NCI-H82 (cell line): ENCODE data around the gene TRMT10B.
"Not testable (repeated sequence)": the region's sequence is repeated elsewhere in the genome, so short reads cannot be mapped to it uniquely, and the experiment has no call there.

Experiments
- DNase-seq: peaks from one replicate; lab custom pipeline; 2025; lab: John Stamatoyannopoulos, UW

TRMT10B gene

GRCh38 chr9:37751186-37751585 is 2.4 kb upstream of the TRMT10B start:
- DNase-seq, result no peak

GRCh38 chr9:37751704-37752103 is 1.9 kb upstream of the TRMT10B start:
- not testable (repeated sequence) for DNase-seq

- DNase-seq, result not testable (repeated sequence)
Observed at GRCh38 chr9:37752112-37752511, 1.5 kb upstream of the TRMT10B start.

GRCh38 chr9:37752642-37753488 is 740 bp upstream of the TRMT10B start:
- DNase-seq, result no peak

GRCh38 chr9:37758747-37759146 is 5.1 kb downstream of the TRMT10B start:
- DNase-seq, result no peak

- no peak for DNase-seq
Observed at GRCh38 chr9:37760416-37761161, 7.0 kb downstream of the TRMT10B start.

- no peak for DNase-seq
Observed at GRCh38 chr9:37761511-37761910, 7.9 kb downstream of the TRMT10B start.

GRCh38 chr9:37765263-37765662 is 11.7 kb downstream of the TRMT10B start:
- DNase-seq, result not testable (repeated sequence)

- DNase-seq, result no peak
Observed at GRCh38 chr9:37769306-37769705, 15.7 kb downstream of the TRMT10B start.

- no peak for DNase-seq
Observed at GRCh38 chr9:37769995-37770394, 16.4 kb downstream of the TRMT10B start.

GRCh38 chr9:37775216-37775919 is 21.8 kb downstream of the TRMT10B start:
- no peak for DNase-seq

GRCh38 chr9:37776328-37776727 is 22.7 kb downstream of the TRMT10B start:
- DNase-seq, result no peak

GRCh38 chr9:37778534-37778933 is 24.9 kb downstream of the TRMT10B start:
- DNase-seq, result no peak

GRCh38 chr9:37784291-37784615 is 30.6 kb downstream of the TRMT10B start:
- DNase-seq, result no peak

- peak; percentile 91 for DNase-seq
Observed at GRCh38 chr9:37784616-37785483, 31.2 kb downstream of the TRMT10B start, which contains the start of gene EXOSC3. TSS of gene EXOSC3 (minus strand) at chr9:37785064. CDS start at chr9:37785044, 20 bp downstream.

- DNase-seq, result no peak
Observed at GRCh38 chr9:37787059-37787458, 33.5 kb downstream of the TRMT10B start.

- no peak for DNase-seq
Observed at GRCh38 chr9:37788332-37788731, 34.7 kb downstream of the TRMT10B start.

GRCh38 chr9:37790096-37790495 is 36.5 kb downstream of the TRMT10B start:
- DNase-seq, result no peak

- DNase-seq, result no peak
Observed at GRCh38 chr9:37792122-37792521, 38.5 kb downstream of the TRMT10B start.

- no peak for DNase-seq
Observed at GRCh38 chr9:37796232-37796631, 42.6 kb downstream of the TRMT10B start.

GRCh38 chr9:37798677-37799076 is 45.1 kb downstream of the TRMT10B start:
- DNase-seq, result no peak
